Stomach smooth muscle (tissue), 2 donors: Measurements from ENCODE around the gene LTBP1.
"Not testable (repeated sequence)": the region's sequence is repeated elsewhere in the genome, so short reads cannot be mapped to it uniquely, and the experiment has no call there.

Experiments used
- H3K27ac ChIP-seq: one replicate; pipeline ENCODE4 v1.7.0; 2013; ENCODE audit warnings: mild to moderate bottlenecking, low read length, inconsistent platforms
- H3K27me3 ChIP-seq, 2 donors: one replicate each; pipeline ENCODE4 v1.7.0; 2013; ENCODE audit warnings: low read length in 2 of 2; ENCODE audit not compliant: insufficient read depth in 2 of 2, control insufficient read depth in 1 of 2
- H3K36me3 ChIP-seq, 2 donors: one replicate each; pipeline ENCODE4 v1.7.0; 2013; ENCODE audit warnings: low read length in 2 of 2; ENCODE audit not compliant: control insufficient read depth in 2 of 2, insufficient read depth in 2 of 2
- H3K4me1 ChIP-seq: one replicate; pipeline ENCODE4 v1.7.0; 2013; ENCODE audit warnings: low read length; ENCODE audit not compliant: control insufficient read depth, insufficient read depth
- H3K4me3 ChIP-seq, 2 donors: one replicate each; pipeline ENCODE4 v1.7.0; 2013; ENCODE audit warnings: low read length in 2 of 2
- H3K9ac ChIP-seq, 2 donors: one replicate each; pipeline ENCODE4 v1.7.0; 2013; ENCODE audit warnings: low read length in 2 of 2, mild to moderate bottlenecking in 1 of 2
- H3K9me3 ChIP-seq, 2 donors: one replicate each; pipeline ENCODE4 v1.7.0; 2013; ENCODE audit warnings: low read length in 2 of 2; ENCODE audit not compliant: control insufficient read depth in 2 of 2
- donor health status: healthy.
- donor health status: Pancreatic carcinoma.

LTBP1 gene

GRCh38 chr2:33433279-33434235 lies 486.8 kb downstream of the LTBP1 start:
- Histone ChIP-seq H3K4me3 (no peak overlapping the region), H3K27ac (peak overlapping the region; percentile 20)

GRCh38 chr2:33435518-33435917 lies 488.8 kb downstream of the LTBP1 start:
- H3K9ac ChIP-seq, result no peak overlapping the region
- no peak overlapping the region for H3K27ac ChIP-seq
- no peaks in the 10 kb centered on the region for H3K9me3 ChIP-seq
- H3K4me3 ChIP-seq, result no peak overlapping the region
- no peaks in the 10 kb centered on the region for H3K4me1 ChIP-seq
- H3K27me3 ChIP-seq, result no peaks in the 10 kb centered on the region
- no peaks in the 10 kb centered on the region for H3K36me3 ChIP-seq

More at GRCh38 chr2:33433279-33434235, 486.8 kb downstream of the LTBP1 start:
- Histone ChIP-seq H3K36me3 (no peaks in the 10 kb centered on the region), H3K4me1 (no peaks in the 10 kb centered on the region), H3K9ac (no peak overlapping the region), H3K27me3 (no peaks in the 10 kb centered on the region), H3K9me3 (no peaks in the 10 kb centered on the region)

- Histone ChIP-seq H3K4me3 (no peak overlapping the region), H3K9ac (no peak overlapping the region), H3K27ac (no peak overlapping the region), H3K27me3 (no peaks in the 10 kb centered on the region), H3K4me1 (no peaks in the 10 kb centered on the region), H3K9me3 (no peaks in the 10 kb centered on the region), H3K36me3 (no peaks in the 10 kb centered on the region)
These were observed 489.3 kb downstream of the LTBP1 start for GRCh38 chr2:33436083-33436482.

GRCh38 chr2:33437297-33437696 lies 490.5 kb downstream of the LTBP1 start:
- Histone ChIP-seq H3K36me3 (no peaks in the 10 kb centered on the region), H3K9ac (no peak overlapping the region), H3K27ac (no peak overlapping the region), H3K27me3 (no peaks in the 10 kb centered on the region), H3K4me3 (no peak overlapping the region), H3K4me1 (no peaks in the 10 kb centered on the region), H3K9me3 (no peaks in the 10 kb centered on the region)

- H3K4me1 ChIP-seq, result no peaks in the 10 kb centered on the region
- no peak overlapping the region for H3K9ac ChIP-seq
- H3K36me3 ChIP-seq, result no peaks in the 10 kb centered on the region
- H3K9me3 ChIP-seq, result no peaks in the 10 kb centered on the region
- no peak overlapping the region for H3K27ac ChIP-seq
- no peak overlapping the region for H3K4me3 ChIP-seq
- H3K27me3 ChIP-seq, result no peaks in the 10 kb centered on the region
These were observed 491.1 kb downstream of the LTBP1 start for GRCh38 chr2:33437815-33438214.

GRCh38 chr2:33441235-33441810 lies 494.6 kb downstream of the LTBP1 start:
- H3K36me3 ChIP-seq, result no peaks in the 10 kb centered on the region
- H3K9ac ChIP-seq, result no peak overlapping the region
- H3K9me3 ChIP-seq, result no peaks in the 10 kb centered on the region
- peaks cover 5% of the 10 kb centered on the region for H3K4me1 ChIP-seq
- H3K4me3 ChIP-seq, result no peak overlapping the region
- H3K27ac ChIP-seq, result no peak overlapping the region
- no peaks in the 10 kb centered on the region for H3K27me3 ChIP-seq

GRCh38 chr2:33442052-33442451 lies 495.3 kb downstream of the LTBP1 start:
- H3K36me3 ChIP-seq, H3K9me3 ChIP-seq, H3K4me1 ChIP-seq, H3K27ac ChIP-seq, H3K9ac ChIP-seq, H3K4me3 ChIP-seq, H3K27me3 ChIP-seq: not testable (repeated sequence)

- H3K9me3 ChIP-seq, result no peaks in the 10 kb centered on the region
- H3K36me3 ChIP-seq, result no peaks in the 10 kb centered on the region
- H3K4me3 ChIP-seq, result no peak overlapping the region
- H3K4me1 ChIP-seq, result peaks cover 5% of the 10 kb centered on the region
- H3K27ac ChIP-seq, result no peak overlapping the region
- no peak overlapping the region for H3K9ac ChIP-seq
- H3K27me3 ChIP-seq, result no peaks in the 10 kb centered on the region
These were observed 495.9 kb downstream of the LTBP1 start for GRCh38 chr2:33442528-33443079.

- H3K4me3 ChIP-seq, result no peak overlapping the region
- no peaks in the 10 kb centered on the region for H3K9me3 ChIP-seq
- no peak overlapping the region for H3K9ac ChIP-seq
- H3K27me3 ChIP-seq, result no peaks in the 10 kb centered on the region
- peaks cover 5% of the 10 kb centered on the region for H3K4me1 ChIP-seq
- no peaks in the 10 kb centered on the region for H3K36me3 ChIP-seq
- no peak overlapping the region for H3K27ac ChIP-seq
These were observed 496.6 kb downstream of the LTBP1 start for GRCh38 chr2:33443274-33443829.

- Histone ChIP-seq H3K36me3 (no peaks in the 10 kb centered on the region), H3K4me3 (no peak overlapping the region), H3K9me3 (no peaks in the 10 kb centered on the region), H3K9ac (no peak overlapping the region), H3K4me1 (peaks cover 5% of the 10 kb centered on the region), H3K27ac (no peak overlapping the region), H3K27me3 (no peaks in the 10 kb centered on the region)
These were observed 498.2 kb downstream of the LTBP1 start for GRCh38 chr2:33444967-33445366.
